Spleen (tissue), 11 donors: ENCODE data around the gene COLEC12. TPM values are rescaled to one million over a fixed set of nuclear protein-coding genes. Genes with fewer than 3 reads are reported as not detected.

Experiments used
- DNase-seq: peaks from one replicate; pipeline ENCODE4 v3.0.0-alpha.2; 2020
- H3K27ac ChIP-seq, 8 donors: fragments of 200-600 bp; sonication (generic) in 7 of 8; 1 replicate in 4 of 8; 2 replicates in 4 of 8; pipeline versions ENCODE4 v1.5.0 to v1.8.0; 2016 to 2021; ENCODE audit warnings: inconsistent platforms in 4 of 8, mild to moderate bottlenecking in 4 of 8, moderate library complexity in 1 of 8
- H3K27me3 ChIP-seq, 7 donors: fragments of 200-600 bp; sonication (generic) in 6 of 7; replicated peaks in 1 of 7; 1 replicate in 4 of 7; 2 replicates in 3 of 7; pipeline versions ENCODE4 v1.5.0 to v1.8.0; 2016 to 2021; ENCODE audit warnings: inconsistent platforms in 3 of 7, mild to moderate bottlenecking in 1 of 7
- H3K36me3 ChIP-seq, 6 donors: fragments of 200-600 bp; sonication (generic) in 5 of 6; 1 replicate in 4 of 6; 2 replicates in 2 of 6; pipeline versions ENCODE4 v1.5.0 to v1.8.0; 2016 to 2021; ENCODE audit warnings: inconsistent platforms in 2 of 6
- H3K4me1 ChIP-seq, 6 donors: fragments of 200-600 bp; sonication (generic) in 5 of 6; 1 replicate in 3 of 6; 2 replicates in 3 of 6; pipeline versions ENCODE4 v1.5.0 to v1.8.0; 2016 to 2021; ENCODE audit warnings: inconsistent platforms in 3 of 6
- H3K4me3 ChIP-seq, 8 donors: fragments of 200-600 bp; sonication (generic) in 7 of 8; 1 replicate in 4 of 8; 2 replicates in 4 of 8; pipeline versions ENCODE4 v1.5.0 to v1.8.0; 2016 to 2021; ENCODE audit warnings: inconsistent platforms in 4 of 8, mild to moderate bottlenecking in 4 of 8, moderate library complexity in 2 of 8
- H3K9me3 ChIP-seq, 8 donors: fragments of 200-600 bp; sonication (generic) in 7 of 8; 1 replicate in 4 of 8; 2 replicates in 4 of 8; pipeline versions ENCODE4 v1.5.0 to v1.8.0; 2016 to 2021; ENCODE audit warnings: inconsistent platforms in 4 of 8
- POLR2A ChIP-seq, 3 donors: fragments of 450-650 bp; IDR thresholded peaks; one replicate each; pipeline ENCODE4 v1.5.1; 2017; ENCODE audit warnings: antibody characterized with exemption in 3 of 3, mild to moderate bottlenecking in 1 of 3
- POLR2AphosphoS5 ChIP-seq, 3 donors: sonication (generic); formaldehyde crosslinking; IDR thresholded peaks; one replicate each; pipeline ENCODE4 v1.5.1; 2017; ENCODE audit warnings: antibody characterized with exemption in 3 of 3
- WGBS, 5 donors: extraction: QIAGEN DNeasy Blood & Tissue Kit in 3 of 5; methylation state at CpG; one replicate each; pipeline versions ENCODE4 v1.1.5 to v1.1.7; 2013 to 2018; 5-methylcytosine and 5-hydroxymethylcytosine counted together
- intact Hi-C: fragments of 100-400 bp; cut with DNase I; formaldehyde crosslinking; loops from one replicate; pipeline ENCODE4 v1.15.0; 2023; ENCODE audit warnings: low total_unique reads
- polyA plus RNA-seq, 3 donors: library from polyadenylated mRNA; stranded (reverse); fragments of 200-250 nt; gene quantifications; one replicate each; pipeline ENCODE4 v1.2.1, GENCODE V29; 2013
- total RNA-seq, 7 donors: library from RNA; depleted of rRNA in 3 of 7; stranded (reverse); fragments of >200 nt in 3 of 7; fragmentation: NEBNext Ultra II Directional in 4 of 7; extraction: Animal tissue kit (Norgen Biotek cat#: 25700) in 4 of 7; gene quantifications; one replicate each; pipeline versions ENCODE4 v1.1.0 to v1.2.1, GENCODE V29; 2016 to 2021
- TF ChIP-seq, protein P1 (sequence below), 11 experiments: fragments of 200-600 bp in 7 of 11; fragments of 450-650 bp in 4 of 11; sonication (generic) in 4 of 11; IDR thresholded peaks in 8 of 11; conservative IDR thresholded peaks in 3 of 11; 1 replicate in 7 of 11; 2 replicates in 4 of 11; pipeline versions ENCODE4 v1.4.0 to v1.8.0; 2016 to 2021; ENCODE audit warnings: antibody characterized with exemption in 11 of 11, inconsistent platforms in 4 of 11, mild to moderate bottlenecking in 1 of 11
- donor health status: healthy with polysubstance abuse.
- donor health status: DM: no; HTN: no; CAD: no; lungs with moderate emphysema.
- donor health status: DM: no; HTN: no; CAD: no.
- donor health status: Bipolar disorder and iron deficiency.
- donor health status: healthy.
- donor health status: DM: no; HTN: no; CAD: no.
- donor health status: DM: yes; HTN: yes; CAD: no.

COLEC12 gene
- total and polyA plus RNA-seq, 10 donors = 0.13 to 4.5 (median 1.0) TPM

DNA sequence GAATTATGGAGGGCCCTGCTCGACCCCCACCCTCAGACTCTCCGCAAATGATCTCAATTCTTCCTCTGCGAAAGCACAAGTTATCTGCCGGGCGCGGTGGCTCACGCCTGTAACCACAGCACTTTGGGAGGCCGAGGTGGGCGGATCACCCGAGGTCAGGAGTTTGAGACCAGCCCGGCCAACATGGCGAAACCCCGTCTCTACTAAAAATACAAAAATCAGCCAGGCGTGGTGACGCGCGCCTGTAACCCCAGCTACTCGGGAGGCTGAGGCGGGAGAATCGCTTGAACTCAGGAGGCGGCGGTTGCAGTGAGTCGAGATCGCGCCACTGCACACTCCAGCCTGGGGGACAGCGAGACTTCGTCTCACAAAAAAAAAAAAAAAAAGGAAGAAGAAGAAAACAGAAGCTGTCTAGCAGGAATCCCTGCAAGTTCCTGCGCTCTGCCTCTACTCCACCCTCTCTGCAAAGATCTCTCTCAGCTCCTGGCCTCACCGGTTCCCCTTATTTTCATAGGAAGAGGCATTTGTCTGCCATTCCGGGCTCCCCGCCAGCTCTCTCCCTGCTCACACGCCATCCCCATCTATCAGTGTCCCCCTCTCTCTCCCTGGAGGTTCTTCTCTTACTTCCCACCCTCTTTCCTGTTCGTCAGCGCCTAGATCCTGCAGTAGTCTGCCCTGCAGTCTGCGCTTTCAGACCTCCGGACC, 13.5 kb upstream of the COLEC12 start:
- 90 to 95% (median 93%) methylated on average over 36 of the region's 36 CpGs for WGBS, 5 donors
- TF ChIP-seq POLR2AphosphoS5 (IDR thresholded peaks at IDR 0.05) (no peak), POLR2A (IDR thresholded peaks at IDR 0.05) (no peak)
- TF ChIP-seq, protein P1, sequence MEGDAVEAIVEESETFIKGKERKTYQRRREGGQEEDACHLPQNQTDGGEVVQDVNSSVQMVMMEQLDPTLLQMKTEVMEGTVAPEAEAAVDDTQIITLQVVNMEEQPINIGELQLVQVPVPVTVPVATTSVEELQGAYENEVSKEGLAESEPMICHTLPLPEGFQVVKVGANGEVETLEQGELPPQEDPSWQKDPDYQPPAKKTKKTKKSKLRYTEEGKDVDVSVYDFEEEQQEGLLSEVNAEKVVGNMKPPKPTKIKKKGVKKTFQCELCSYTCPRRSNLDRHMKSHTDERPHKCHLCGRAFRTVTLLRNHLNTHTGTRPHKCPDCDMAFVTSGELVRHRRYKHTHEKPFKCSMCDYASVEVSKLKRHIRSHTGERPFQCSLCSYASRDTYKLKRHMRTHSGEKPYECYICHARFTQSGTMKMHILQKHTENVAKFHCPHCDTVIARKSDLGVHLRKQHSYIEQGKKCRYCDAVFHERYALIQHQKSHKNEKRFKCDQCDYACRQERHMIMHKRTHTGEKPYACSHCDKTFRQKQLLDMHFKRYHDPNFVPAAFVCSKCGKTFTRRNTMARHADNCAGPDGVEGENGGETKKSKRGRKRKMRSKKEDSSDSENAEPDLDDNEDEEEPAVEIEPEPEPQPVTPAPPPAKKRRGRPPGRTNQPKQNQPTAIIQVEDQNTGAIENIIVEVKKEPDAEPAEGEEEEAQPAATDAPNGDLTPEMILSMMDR (IDR thresholded peaks at IDR 0.05 in 8 of 11, conservative IDR thresholded peaks at IDR 0.05 in 3 of 11) = no peak
- no peaks in the 10 kb centered on the region for H3K36me3 ChIP-seq
- no peaks in the 10 kb centered on the region for H3K27me3 ChIP-seq
- no peak for DNase-seq
- H3K9me3 ChIP-seq = peaks cover 0 to 13% (median 3%) of the 10 kb centered on the region in 8 donors
- no peak overlapping the region for H3K4me3 ChIP-seq
- no peak overlapping the region for H3K27ac ChIP-seq
- H3K4me1 ChIP-seq = no peaks in the 10 kb centered on the region
- intact Hi-C loops = no loop called here

- TF ChIP-seq POLR2A (IDR thresholded peaks at IDR 0.05) (no peak), POLR2AphosphoS5 (IDR thresholded peaks at IDR 0.05) (no peak)
- TF ChIP-seq, protein P1 (IDR thresholded peaks at IDR 0.05 in 8 of 11, conservative IDR thresholded peaks at IDR 0.05 in 3 of 11) = no peak
- no peak for DNase-seq
- Histone ChIP-seq H3K27ac (no peak overlapping the region), H3K4me1 (no peaks in the 10 kb centered on the region), H3K4me3 (no peak overlapping the region), H3K27me3 (no peaks in the 10 kb centered on the region), H3K36me3 (no peaks in the 10 kb centered on the region), H3K9me3 (peaks cover 0 to 13% (median 3%) of the 10 kb centered on the region in 8 donors)
- intact Hi-C loops = no loop called here
- 95 to 97% (median 96%) methylated on average over 5 to 9 of the region's 9 CpGs for WGBS, 5 donors
Measured at GRCh38 chr18:512957-513356, 12.5 kb upstream of the COLEC12 start.

DNA sequence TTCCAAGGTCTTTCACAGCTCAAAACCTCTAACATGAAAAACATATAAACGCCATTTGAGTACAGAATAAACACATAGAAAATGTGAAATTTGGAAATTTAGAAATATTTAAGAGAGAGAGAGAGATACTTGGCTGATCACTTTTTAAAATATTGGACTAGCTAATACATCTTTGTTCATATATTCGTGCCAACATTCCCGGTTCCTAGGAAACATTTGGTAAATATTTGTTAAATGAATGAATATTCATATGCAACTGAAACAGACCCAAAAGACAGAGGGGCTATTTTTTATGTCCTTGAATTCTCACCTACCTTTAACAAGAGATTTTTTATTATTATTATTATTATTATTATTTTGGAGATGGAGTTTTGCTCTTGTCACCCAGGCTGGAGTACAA, 8.3 kb upstream of the COLEC12 start:
- peaks cover 0 to 8% (median 3%) of the 10 kb centered on the region in 8 donors for H3K9me3 ChIP-seq
- H3K27ac ChIP-seq = no peak overlapping the region
- 83 to 93% (median 90%) methylated on average over 3 of the region's 3 CpGs for whole genome bisulfite sequencing, 5 donors
- no peaks in the 10 kb centered on the region for H3K36me3 ChIP-seq
- intact Hi-C loops = no loop called here
- no peak for TF ChIP-seq POLR2A (IDR thresholded peaks at IDR 0.05)
- TF ChIP-seq, protein P1 (IDR thresholded peaks at IDR 0.05 in 8 of 11, conservative IDR thresholded peaks at IDR 0.05 in 3 of 11) = no peak
- TF ChIP-seq POLR2AphosphoS5 (IDR thresholded peaks at IDR 0.05) = no peak
- DNase-seq = no peak
- no peak overlapping the region for H3K4me3 ChIP-seq
- H3K27me3 ChIP-seq = no peaks in the 10 kb centered on the region
- H3K4me1 ChIP-seq = no peaks in the 10 kb centered on the region

DNA sequence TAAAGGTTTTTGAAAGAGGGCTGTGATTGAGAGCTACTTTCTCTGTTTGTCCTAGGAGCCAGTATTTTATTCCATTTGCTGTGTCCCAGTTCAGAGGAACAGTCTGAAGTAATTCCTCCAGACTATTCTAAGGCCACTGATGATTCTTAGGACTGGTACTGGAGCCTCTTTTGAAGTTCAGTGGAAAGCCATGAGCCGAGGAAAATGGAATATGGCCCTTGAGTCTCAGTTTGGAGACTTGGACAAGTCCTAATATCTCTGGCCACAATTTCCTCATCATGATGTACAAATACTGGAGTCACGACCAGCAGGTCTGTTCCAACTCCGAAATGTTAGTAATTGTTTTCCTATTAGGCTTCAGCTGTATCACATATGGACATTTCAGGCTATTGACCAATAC, 7.1 kb upstream of the COLEC12 start:
- H3K4me3 ChIP-seq = no peak overlapping the region
- H3K9me3 ChIP-seq = no peaks in the 10 kb centered on the region
- no peaks in the 10 kb centered on the region for H3K36me3 ChIP-seq
- no peak overlapping the region for H3K27ac ChIP-seq
- peaks cover 0 to 2% (median 0%) of the 10 kb centered on the region in 7 donors for H3K27me3 ChIP-seq
- intact Hi-C loops = no loop called here
- TF ChIP-seq POLR2AphosphoS5 (IDR thresholded peaks at IDR 0.05) (no peak), POLR2A (IDR thresholded peaks at IDR 0.05) (no peak)
- TF ChIP-seq, protein P1 (IDR thresholded peaks at IDR 0.05 in 8 of 11, conservative IDR thresholded peaks at IDR 0.05 in 3 of 11) = no peak
- WGBS, 5 donors = 79 to 86% (median 82%) methylated on average over 3 of the region's 3 CpGs
- DNase-seq = no peak
- H3K4me1 ChIP-seq = no peaks in the 10 kb centered on the region
